ENCODE data around the gene MAP3K9. TPM values are rescaled to one million over a fixed set of nuclear protein-coding genes. Genes with fewer than 3 reads are reported as not detected.

MAP3K9 gene
- total and polyA plus RNA-seq, 2 of the 8 experiments (the other 6 are each of a cell fraction or from before 2014, with no cell fraction given): 9.8 to 24.7 TPM

DNA sequence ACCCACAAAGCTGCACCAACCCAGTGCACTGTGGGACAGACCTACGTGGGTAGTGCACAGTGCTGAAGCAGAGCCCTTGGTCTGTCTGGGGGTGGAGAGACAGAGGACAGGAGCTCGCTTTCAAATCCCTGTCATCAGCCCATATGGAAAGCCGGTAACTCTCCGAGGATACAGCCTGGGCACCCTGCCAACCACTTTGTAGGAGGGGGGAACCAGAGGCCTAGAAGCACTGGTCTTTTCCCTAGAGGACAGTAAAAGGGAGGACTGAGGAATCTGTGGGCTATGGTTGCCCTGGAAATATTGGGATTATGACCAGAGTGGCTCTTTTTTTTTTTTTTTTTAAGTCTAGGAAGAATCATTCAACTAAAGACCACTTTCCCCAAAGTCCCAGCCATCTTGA lies 74.3 kb downstream of the MAP3K9 start (continued):
- TF ChIP-seq TCF12 (IDR thresholded peaks at IDR 0.05; ENCODE audit: low read depth, low read length) (no peak), SIRT6 (IDR thresholded peaks at IDR 0.05; ENCODE audit: low read length) (no peak), HDAC2 (IDR thresholded peaks at IDR 0.05; ENCODE audit: borderline replicate concordance in 1 of 2, low read depth in 2 of 2, low read length in 2 of 2) (no peak)
- TF ChIP-seq, protein P1, sequence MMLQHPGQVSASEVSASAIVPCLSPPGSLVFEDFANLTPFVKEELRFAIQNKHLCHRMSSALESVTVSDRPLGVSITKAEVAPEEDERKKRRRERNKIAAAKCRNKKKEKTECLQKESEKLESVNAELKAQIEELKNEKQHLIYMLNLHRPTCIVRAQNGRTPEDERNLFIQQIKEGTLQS (IDR thresholded peaks at IDR 0.05; ENCODE audit: insufficient read depth, low read depth, low read length): no peak

Measured in H1 (cell line).